Stomach (tissue), 19 donors: Measurements from ENCODE around the gene OPRPN. TPM values are rescaled to one million over a fixed set of nuclear protein-coding genes. Genes with fewer than 3 reads are reported as not detected.

Source experiments
- DNase-seq, 2 donors: peaks; one replicate each; pipeline versions ENCODE4 v3.0.0 to v3.0.0-alpha.2; 2013 to 2019
- H3K27ac ChIP-seq, 5 donors: fragments of 200-600 bp in 4 of 5; sonication (generic) in 4 of 5; one replicate each; pipeline ENCODE4 v1.5.1; 2013 to 2019; ENCODE audit warnings: mild to moderate bottlenecking in 1 of 5, moderate library complexity in 1 of 5
- H3K27me3 ChIP-seq, 3 donors: fragments of 200-600 bp; sonication (generic); one replicate each; pipeline ENCODE4 v1.5.1; 2017 to 2019; ENCODE audit warnings: mixed run types in 1 of 3
- H3K36me3 ChIP-seq, 4 donors: fragments of 200-600 bp; sonication (generic); 1 replicate in 3 of 4; 2 replicates in 1 of 4; pipeline ENCODE4 v1.5.1; 2016 to 2019
- H3K4me1 ChIP-seq, 4 donors: fragments of 200-600 bp; sonication (generic); one replicate each; pipeline ENCODE4 v1.5.1; 2016 to 2019
- H3K4me3 ChIP-seq, 4 donors: fragments of 200-600 bp; sonication (generic) in 3 of 4; one replicate each; pipeline ENCODE4 v1.5.1; 2016 to 2019; ENCODE audit warnings: mild to moderate bottlenecking in 1 of 4
- H3K9me3 ChIP-seq, 4 donors: fragments of 200-600 bp; sonication (generic); one replicate each; pipeline ENCODE4 v1.5.1; 2016 to 2019
- EP300 ChIP-seq: sonication (generic); formaldehyde crosslinking; IDR thresholded peaks from one replicate; pipeline ENCODE4 v1.6.1; 2017; ENCODE audit warnings: antibody characterized with exemption
- POLR2A ChIP-seq, 4 donors: fragments of 450-650 bp; IDR thresholded peaks; one replicate each; pipeline ENCODE4 v1.6.1; 2016; ENCODE audit warnings: antibody characterized with exemption in 4 of 4, control low read depth in 2 of 4, mild to moderate bottlenecking in 1 of 4, moderate library complexity in 1 of 4
- POLR2AphosphoS5 ChIP-seq, 3 donors: sonication (generic); formaldehyde crosslinking; IDR thresholded peaks; one replicate each; pipeline ENCODE4 v1.6.1; 2016; ENCODE audit warnings: antibody characterized with exemption in 3 of 3
- WGBS, 5 donors: extraction: QIAGEN DNeasy Blood & Tissue Kit in 3 of 5; methylation state at CpG; one replicate each; pipeline versions ENCODE4 v1.1.5 to v1.1.7; 2013 to 2018; 5-methylcytosine and 5-hydroxymethylcytosine counted together
- intact Hi-C: fragments of 100-400 bp; cut with DNase I; formaldehyde crosslinking; loops from one replicate; pipeline ENCODE4 v1.15.1; 2023; ENCODE audit warnings: low total_unique reads
- long read RNA-seq, 10 donors: transcript quantifications; one replicate each; lab custom pipeline, GENCODE V29; 2026
- polyA plus RNA-seq, 3 donors: library from polyadenylated mRNA; stranded (reverse); fragments of 200-250 nt; gene quantifications; one replicate each; pipeline ENCODE4 v1.2.3, GENCODE V29; 2013
- total RNA-seq, 5 donors: library from RNA; depleted of rRNA; stranded (reverse); fragments of >200 nt; gene quantifications; one replicate each; pipeline versions ENCODE4 v1.1.0 to v1.2.3, GENCODE V29; 2014 to 2016
- TF ChIP-seq, protein P1 (sequence below), 7 experiments: fragments of 450-650 bp in 4 of 7; fragments of 200-600 bp in 3 of 7; sonication (generic) in 3 of 7; IDR thresholded peaks; one replicate each; pipeline ENCODE4 v1.5.1; 2016 to 2019; ENCODE audit warnings: antibody characterized with exemption in 7 of 7, control low read depth in 2 of 7, mild to moderate bottlenecking in 1 of 7
- donor health status: healthy with polysubstance abuse.
- donor health status: Bipolar disorder and iron deficiency.
- donor health status: healthy.

Gene OPRPN, protein sequence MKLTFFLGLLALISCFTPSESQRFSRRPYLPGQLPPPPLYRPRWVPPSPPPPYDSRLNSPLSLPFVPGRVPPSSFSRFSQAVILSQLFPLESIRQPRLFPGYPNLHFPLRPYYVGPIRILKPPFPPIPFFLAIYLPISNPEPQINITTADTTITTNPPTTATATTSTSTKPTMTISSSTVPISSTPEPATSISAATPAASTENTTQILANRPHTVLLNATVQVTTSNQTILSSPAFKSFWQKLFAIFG
- total RNA-seq, result not detected
- polyA plus RNA-seq, result not detected
- long read RNA-seq, donor 1, result 0 reads
- long read RNA-seq, donor 2, result 0 reads
- long read RNA-seq, donor 3, result 0 reads
- long read RNA-seq, donor 4, result 0 reads
- long read RNA-seq, donor 5, result 0 reads
- long read RNA-seq, donor 6, result 0 reads
- long read RNA-seq, donor 7, result 0 reads
- long read RNA-seq, donor 8, result 0 reads
- long read RNA-seq, donor 9, result 0 reads
- long read RNA-seq, donor 10, result 0 reads

DNA sequence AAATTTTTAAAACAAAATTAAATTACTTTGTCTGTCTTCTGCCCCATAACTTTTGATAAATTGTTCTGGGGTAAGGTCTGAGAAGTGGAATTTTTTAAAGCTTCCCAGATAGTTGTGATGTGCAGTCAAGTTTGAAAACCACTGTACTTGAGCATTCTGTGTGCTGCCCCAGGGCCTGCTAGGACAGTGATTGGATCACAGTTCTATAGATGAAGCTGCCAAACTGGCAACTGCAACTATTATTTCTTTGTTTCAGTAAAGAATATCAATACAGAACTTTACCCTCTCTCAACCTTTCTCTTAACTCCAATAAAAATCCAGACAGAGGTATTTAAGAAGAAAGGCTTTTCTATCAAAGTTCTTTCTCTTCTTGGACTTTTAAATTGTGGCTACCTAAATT is at the start of gene OPRPN:
TSS of gene OPRPN (plus strand) at position 361 of the 400 bp plus-strand sequence. CDS start 1,346 bp downstream, outside the sequence.
- H3K4me3 ChIP-seq, result no peak within 1 kb of the TSS
- no peak for DNase-seq
- no peaks in the 10 kb centered on the region for H3K4me1 ChIP-seq
- intact Hi-C loops, result no loop called here
- H3K9me3 ChIP-seq, result no peaks in the 10 kb centered on the region
- H3K27me3 ChIP-seq, result no peaks in the 10 kb centered on the region
- no peak within 1 kb of the TSS for H3K27ac ChIP-seq
- H3K36me3 ChIP-seq, result no peaks in the 10 kb centered on the region
- TF ChIP-seq, protein P1, sequence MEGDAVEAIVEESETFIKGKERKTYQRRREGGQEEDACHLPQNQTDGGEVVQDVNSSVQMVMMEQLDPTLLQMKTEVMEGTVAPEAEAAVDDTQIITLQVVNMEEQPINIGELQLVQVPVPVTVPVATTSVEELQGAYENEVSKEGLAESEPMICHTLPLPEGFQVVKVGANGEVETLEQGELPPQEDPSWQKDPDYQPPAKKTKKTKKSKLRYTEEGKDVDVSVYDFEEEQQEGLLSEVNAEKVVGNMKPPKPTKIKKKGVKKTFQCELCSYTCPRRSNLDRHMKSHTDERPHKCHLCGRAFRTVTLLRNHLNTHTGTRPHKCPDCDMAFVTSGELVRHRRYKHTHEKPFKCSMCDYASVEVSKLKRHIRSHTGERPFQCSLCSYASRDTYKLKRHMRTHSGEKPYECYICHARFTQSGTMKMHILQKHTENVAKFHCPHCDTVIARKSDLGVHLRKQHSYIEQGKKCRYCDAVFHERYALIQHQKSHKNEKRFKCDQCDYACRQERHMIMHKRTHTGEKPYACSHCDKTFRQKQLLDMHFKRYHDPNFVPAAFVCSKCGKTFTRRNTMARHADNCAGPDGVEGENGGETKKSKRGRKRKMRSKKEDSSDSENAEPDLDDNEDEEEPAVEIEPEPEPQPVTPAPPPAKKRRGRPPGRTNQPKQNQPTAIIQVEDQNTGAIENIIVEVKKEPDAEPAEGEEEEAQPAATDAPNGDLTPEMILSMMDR (IDR thresholded peaks at IDR 0.05), result no peak
- TF ChIP-seq POLR2A (IDR thresholded peaks at IDR 0.05), result no peak
- TF ChIP-seq EP300, result no peak
- TF ChIP-seq POLR2AphosphoS5 (IDR thresholded peaks at IDR 0.05), result no peak

GRCh38 chr4:70356185-70356584 is 41.6 kb upstream of the OPRPN start:
- no peak overlapping the region for H3K4me3 ChIP-seq
- intact Hi-C loops, result no loop called here
- no peak overlapping the region for H3K27ac ChIP-seq
- no peak for DNase-seq
- no peaks in the 10 kb centered on the region for H3K36me3 ChIP-seq
- WGBS, 5 donors, result 35 to 84% (median 68%) methylated on average over 1 of the region's 1 CpG
- no peaks in the 10 kb centered on the region for H3K9me3 ChIP-seq
- TF ChIP-seq, protein P1 (IDR thresholded peaks at IDR 0.05), result no peak
- no peak for TF ChIP-seq POLR2AphosphoS5 (IDR thresholded peaks at IDR 0.05)
- no peak for TF ChIP-seq EP300
- no peak for TF ChIP-seq POLR2A (IDR thresholded peaks at IDR 0.05)
- H3K27me3 ChIP-seq, result no peaks in the 10 kb centered on the region
- H3K4me1 ChIP-seq, result no peaks in the 10 kb centered on the region

GRCh38 chr4:70359115-70359661 is 38.6 kb upstream of the OPRPN start:
- Histone ChIP-seq H3K9me3 (no peaks in the 10 kb centered on the region), H3K4me1 (no peaks in the 10 kb centered on the region), H3K36me3 (no peaks in the 10 kb centered on the region), H3K27ac (no peak overlapping the region), H3K27me3 (no peaks in the 10 kb centered on the region), H3K4me3 (no peak overlapping the region)
- intact Hi-C loops, result no loop called here
- no peak for DNase-seq
- TF ChIP-seq POLR2AphosphoS5 (IDR thresholded peaks at IDR 0.05) (no peak), POLR2A (IDR thresholded peaks at IDR 0.05) (no peak), EP300 (no peak)
- TF ChIP-seq, protein P1 (IDR thresholded peaks at IDR 0.05), result no peak
- 55 to 66% (median 61%) methylated on average over 3 of the region's 3 CpGs for WGBS, 5 donors

DNA sequence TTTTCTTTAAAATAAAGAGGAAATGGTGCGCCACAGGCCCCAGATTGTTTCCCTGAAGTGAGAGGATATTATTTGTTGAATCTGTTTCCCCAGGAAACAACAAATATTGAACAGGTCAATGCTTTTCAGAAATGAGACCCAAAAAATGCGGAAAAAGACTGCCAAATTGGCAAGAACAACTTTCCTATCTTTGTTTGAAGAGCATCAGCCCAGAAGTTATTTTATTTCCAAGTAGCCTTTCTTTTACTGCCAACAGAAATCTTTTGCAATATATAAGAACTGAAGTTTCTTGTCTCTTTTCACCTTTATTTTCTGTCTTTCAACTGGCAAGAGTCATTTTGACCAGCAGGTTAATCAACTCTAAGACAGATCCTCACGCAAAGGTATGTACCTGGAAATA is 37.3 kb upstream of the OPRPN start, which contains the start of gene SMR3A:
TSS of gene SMR3A (plus strand) at position 301 of the 400 bp plus-strand sequence. CDS start 1,356 bp downstream, outside the sequence.
- TF ChIP-seq POLR2A (IDR thresholded peaks at IDR 0.05), result no peak
- TF ChIP-seq POLR2AphosphoS5 (IDR thresholded peaks at IDR 0.05), result no peak
- TF ChIP-seq, protein P1 (IDR thresholded peaks at IDR 0.05), result no peak
- TF ChIP-seq EP300, result no peak
- DNase-seq, result no peak
- Histone ChIP-seq H3K36me3 (no peaks in the 10 kb centered on the region), H3K9me3 (no peaks in the 10 kb centered on the region), H3K27me3 (no peaks in the 10 kb centered on the region), H3K27ac (no peak within 1 kb of the TSS), H3K4me3 (no peak within 1 kb of the TSS), H3K4me1 (peaks cover 0 to 3% (median 0%) of the 10 kb centered on the region in 4 donors)
- intact Hi-C loops, result no loop called here
- 47 to 73% (median 64%) methylated on average over 3 of the region's 3 CpGs for WGBS, 5 donors
